Measurements from ENCODE around the gene DENND1B.
A peak's percentile ranks its signal among the peaks of the same experiment; 100 is the strongest.
"Not testable (repeated sequence)": the region's sequence is repeated elsewhere in the genome, so short reads cannot be mapped to it uniquely, and the experiment has no call there.

The DENND1B gene

DNA sequence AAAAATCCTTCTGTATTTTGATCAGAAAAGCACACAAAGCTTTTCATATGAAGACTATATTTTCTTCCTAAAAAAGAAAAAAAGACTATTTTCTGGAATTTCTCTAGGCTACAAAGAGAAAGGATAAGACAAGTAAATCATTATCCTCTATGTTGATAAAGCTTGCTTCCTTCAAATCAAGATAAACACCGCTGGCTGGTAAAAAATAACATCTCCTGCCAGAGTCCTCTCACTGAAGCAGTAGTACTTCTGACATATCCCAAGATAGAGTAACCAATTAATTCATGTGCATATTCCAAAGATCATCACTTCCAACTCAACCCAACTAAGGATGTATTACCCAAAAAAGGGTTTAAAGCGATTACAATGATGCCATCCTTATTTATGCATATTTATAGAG, 34.3 kb downstream of the DENND1B start:
- no peak for DNase-seq

DNA sequence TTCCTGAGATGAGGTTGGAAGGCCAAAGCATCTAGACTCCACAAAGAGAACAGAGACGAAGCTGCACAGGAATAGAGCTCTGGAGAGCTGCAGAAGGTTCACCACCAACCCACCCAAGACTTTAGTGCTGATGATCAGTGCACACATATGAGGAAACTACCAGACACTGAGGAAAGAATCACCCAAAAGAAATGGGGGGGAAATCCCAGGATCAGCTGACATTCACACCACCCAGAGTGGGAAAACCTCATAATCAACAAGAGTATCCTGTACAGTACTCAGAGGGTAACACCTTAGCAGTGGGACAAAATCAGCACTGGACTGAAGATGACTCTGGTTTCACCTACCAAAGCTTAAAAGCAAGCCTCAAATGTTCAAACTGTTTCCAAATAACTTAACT, 36.4 kb downstream of the DENND1B start:
- peak; percentile 10 for DNase-seq

DNA sequence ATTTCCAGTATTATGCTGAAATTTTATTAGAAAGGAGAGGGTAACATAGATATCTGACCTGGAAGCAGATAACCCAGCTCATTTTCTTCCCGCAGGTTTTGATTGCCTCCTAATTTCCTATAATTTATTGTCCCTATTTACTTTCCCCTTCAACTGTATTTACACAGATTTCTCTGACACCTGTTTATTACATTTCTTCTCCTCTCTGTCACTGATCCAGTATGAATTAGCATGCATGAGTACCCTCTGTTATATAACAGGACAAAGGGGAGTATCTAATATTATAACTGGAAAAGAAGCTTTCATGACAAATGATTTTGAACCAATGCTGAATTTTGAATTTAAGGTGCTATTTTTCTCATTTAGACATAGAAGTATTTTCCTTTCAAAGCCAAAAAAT, 37.4 kb downstream of the DENND1B start:
- DNase-seq = no peak

DNA sequence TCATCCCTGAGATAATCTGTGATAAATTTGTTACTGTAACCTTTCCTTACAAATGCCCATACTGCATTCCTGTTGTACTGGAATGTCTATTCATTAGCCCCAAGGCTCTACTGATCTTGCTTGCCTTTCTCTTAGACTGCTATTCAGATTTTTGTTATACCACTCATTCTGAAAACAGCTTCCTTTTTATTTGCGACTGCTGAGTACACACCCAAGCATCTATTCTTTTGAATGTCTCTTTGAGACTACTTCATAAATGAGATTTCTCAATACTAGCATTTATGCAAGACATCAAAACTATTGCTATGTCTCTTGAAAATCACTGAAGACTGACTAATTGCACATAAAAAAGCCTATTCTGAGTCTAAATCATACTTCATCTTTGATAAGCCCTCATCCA, 38.6 kb downstream of the DENND1B start:
- DNase-seq = no peak

DNA sequence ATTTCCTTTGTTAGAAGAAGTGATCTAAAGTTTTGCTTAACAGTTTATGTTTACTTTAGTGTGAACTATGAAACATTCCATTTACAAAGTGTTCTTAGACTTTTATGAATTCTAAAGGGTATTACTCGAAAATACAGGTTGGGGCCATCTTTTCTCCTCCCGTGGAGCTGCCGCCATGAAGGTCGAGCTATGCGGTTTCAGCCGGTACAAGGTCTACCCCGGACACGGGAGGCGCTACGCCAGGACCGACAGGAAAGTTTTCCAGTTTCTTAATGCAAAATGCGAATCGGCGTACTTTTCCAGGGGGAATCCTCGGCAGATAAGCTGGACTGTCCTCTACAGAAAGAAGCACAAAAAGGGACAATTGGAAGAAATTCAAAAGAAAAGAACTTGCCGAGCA, 39.8 kb downstream of the DENND1B start:
- no peak for DNase-seq

DNA sequence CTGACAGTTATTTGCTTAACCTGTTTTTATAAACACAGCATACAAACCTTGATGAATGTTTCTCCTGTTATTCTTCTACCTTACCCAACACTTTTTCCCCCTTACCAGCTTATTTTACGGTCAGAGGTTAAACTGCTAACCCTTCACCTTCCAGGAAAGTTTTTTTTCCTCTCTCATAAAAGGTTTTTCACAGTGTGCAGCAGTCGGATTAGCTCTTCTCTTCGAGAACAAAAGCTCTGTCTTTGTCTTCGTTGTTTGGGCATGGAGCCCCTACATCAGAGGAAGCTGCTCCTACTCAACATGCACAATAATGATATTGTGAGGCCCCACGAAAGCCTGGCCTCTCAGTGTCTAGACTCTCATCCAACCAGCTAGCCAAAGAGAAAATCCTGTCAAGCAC, 42.0 kb downstream of the DENND1B start:
- no peak for DNase-seq

DNA sequence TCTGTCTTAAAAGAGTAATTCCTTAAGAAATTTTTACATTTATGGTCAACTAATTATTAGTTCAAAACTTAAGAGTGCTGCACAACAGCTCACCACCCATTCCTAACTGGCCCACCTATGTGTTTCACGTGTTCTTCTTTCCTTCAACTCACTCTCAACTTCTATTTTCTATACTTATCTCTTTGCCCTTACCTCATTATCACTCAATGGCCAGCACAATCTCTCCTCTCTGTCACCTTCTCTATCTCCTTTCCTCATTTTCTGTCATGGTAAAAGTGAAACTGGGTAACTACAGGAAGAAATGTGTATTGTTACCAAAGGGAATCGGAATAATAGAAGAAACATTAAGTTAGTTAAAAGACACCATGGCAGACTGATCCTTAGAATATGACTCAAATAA, 43.1 kb downstream of the DENND1B start:
- DNase-seq = no peak

DNA sequence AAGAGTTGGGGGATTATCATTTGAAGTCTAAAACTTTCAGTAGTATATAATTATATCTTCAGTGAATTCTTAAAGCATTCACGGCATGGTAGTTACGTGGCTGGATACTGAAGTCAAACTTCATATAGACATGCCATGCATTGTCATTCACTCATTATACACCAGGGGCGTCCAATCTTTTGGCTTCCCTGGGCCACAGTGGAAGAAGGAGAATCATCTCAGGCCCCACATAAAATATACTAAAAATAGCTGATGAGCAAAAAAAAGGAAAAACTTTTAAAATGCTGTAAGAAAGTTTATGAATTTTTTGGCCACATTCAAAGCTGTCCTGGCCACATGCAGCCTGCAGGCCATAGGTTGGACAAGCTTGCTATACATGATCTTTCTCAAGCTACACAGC, 43.8 kb downstream of the DENND1B start:
- no peak for DNase-seq

DNA sequence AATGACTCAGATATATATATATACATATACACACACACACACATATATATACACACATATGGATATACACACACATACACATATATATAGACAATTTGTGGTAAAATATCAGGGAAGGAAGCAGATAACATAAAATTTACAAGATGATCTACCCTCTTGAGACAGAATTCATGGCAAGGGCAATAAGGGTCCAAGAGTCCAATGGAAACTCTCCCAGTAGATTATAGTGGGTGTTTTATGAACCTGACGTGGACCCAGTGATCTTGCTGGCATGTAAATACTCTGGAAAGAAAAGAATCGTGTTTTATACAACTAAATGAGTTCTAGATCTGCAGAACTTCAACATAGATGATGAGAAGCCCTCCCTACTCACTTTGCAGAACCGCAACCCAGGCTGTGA, 49.3 kb downstream of the DENND1B start:
- no peak for DNase-seq

DNA sequence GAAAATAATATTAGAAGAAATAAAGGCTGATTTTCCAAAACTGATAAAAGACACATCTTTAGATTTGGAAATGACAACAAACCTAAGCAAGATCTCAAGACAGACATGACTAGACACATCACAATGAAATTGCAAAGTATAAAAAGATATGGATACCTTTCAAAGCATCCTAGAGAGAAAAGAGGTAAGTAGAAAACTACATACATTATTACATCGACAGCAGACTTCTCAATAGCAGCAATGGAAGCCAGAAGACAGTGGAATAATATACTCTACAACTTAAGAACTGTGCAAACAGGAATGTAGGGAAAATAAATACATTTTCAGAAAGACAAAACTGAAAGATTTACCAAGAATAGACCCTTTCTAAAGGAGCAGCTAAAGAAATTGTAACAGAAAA, 50.2 kb downstream of the DENND1B start:
- no peak for DNase-seq

DNA sequence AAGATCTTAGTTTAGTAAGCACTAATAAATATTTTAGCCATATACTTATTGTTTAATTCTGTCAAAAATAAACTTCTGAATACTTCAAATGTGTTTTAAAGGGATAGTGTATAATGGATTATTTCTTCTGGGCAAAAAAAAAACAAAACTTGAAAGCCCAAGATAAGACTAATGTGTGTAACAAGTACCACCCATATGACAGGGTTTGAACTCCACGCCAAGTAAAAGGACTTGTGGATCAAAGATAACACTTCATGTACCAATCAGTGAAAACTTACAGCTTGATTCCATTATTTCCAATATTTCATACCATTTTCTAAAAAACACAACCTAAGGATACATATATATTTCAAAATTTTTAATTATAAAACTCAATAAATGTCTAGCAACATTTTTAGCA, 59.5 kb downstream of the DENND1B start:
- DNase-seq = no peak

DNA sequence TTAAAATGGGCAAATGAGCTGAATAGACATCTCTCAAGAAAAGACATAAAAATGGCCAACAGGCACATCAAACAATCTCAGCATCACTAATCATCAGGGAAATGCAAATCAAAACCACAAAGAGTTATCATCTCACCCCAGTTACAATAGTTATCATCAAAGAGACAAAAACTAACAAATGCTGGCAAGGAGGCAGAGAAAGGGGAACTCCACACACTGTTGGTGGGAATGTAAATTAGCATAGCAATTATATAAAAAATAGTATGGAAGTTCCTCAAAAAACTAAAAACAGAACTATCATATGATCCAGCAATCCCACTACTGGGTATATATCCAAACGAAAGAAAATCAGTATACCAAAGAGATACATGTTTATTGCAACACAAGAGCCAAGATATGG, 68.7 kb downstream of the DENND1B start:
- no peak for DNase-seq

DNA sequence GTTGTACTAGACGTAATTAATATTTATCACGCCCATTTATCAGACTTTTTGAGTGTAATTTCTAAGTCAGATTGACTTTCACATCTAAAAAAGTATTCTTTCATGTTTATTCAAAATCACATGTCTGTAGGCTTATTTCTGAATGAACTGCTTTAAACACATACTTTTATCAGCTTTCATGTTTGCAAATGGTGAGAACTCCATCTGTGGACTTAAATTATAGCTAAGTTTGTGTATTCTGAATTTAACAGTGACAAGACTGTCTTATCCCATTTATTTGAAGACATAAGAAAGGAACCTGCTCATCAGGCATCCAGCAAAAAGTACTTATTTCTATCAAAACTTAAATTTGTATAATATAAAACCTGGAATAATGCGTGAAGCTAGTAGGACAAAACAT, 69.3 kb downstream of the DENND1B start:
- no peak for DNase-seq

DNA sequence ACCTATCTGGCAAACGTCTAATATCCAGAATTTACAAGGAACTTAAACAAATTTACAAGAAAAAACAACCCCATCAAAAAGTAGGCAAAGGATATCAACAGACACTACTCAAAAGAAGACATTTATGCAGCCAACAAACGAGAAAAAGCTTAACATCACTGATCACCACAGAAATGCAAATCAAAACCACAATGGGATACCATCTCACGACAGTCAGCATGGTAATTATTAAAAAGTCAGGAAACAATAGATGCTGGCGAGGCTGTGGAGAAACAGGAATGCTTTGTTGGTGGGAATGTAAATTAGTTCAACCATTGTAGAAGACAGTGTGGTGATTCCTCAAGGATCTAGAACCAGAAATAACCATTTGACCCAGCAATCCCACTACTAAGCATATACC, 74.6 kb downstream of the DENND1B start:
- not testable (repeated sequence) for DNase-seq

DNA sequence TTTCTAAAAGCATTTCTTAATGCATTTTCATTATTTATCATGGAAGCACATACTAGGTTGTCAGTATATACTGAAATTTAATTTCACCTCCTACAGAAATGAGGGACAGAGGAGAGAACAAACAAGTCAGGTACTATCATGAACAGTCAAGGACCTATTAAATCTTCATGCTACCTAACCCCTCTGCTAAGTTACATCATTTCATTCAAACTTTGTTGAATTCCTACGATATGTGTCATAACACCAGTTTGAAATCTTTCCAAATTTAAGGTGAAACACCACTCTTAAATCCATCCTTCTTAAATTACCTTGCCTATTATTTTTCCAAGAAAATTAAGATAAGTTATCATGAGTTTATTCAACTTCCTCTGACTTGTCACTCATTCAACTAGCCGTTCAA, 78.9 kb downstream of the DENND1B start:
- DNase-seq = no peak

DNA sequence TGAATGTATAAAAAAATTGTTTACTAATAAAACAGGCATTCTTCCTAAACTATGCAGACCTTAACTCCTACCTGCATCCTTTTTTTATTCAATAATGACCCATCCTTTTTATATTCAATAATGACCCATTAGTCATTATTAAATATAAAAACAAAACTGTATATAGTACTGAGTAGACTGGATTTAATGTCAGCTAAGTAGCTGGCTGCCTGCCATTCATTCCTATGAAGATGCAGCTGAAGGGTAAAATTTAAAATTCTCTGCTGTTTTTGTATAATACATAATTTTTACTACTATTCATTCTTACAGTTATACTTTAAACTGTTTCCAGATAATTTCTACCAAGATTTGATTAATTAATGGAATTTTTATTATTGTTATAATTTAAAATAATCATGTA, 79.3 kb downstream of the DENND1B start:
- DNase-seq = no peak

DNA sequence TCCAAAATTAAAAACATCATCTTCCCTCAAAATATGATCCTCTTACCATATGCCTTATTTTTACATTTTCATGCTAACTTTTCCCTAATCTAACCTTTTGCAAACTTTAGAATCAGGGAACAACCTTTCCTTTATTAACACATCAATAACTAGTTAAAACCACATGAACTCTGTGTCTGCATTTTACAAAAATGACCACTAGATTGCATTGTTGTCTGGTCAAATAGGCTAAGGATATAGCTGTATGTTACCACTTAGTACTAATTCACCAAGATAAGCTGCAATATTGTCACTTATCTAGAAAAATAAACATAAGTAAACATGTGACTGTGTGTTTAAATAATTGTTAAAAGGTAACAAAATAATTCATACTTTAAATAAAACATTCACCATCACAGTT, 82.3 kb downstream of the DENND1B start:
- no peak for DNase-seq

DNA sequence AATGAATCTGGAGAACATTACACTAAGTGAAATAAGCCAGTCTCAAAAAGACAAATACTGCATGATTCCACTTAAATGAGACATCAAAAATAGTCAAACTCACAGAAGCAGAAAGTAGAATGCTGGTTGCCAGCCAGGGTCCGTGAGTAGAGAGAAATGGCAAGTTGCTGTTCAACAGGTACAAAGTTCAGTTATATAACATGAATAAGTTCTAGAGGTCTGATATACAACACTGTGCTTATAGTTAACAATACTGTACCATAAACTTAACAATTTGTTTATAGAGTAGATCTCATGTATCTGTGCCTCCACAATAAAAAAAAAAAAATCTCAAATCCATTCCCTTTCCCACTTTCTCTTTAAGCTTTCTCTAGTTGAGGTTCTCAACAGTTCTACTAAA, 83.5 kb downstream of the DENND1B start:
- DNase-seq = no peak

DNA sequence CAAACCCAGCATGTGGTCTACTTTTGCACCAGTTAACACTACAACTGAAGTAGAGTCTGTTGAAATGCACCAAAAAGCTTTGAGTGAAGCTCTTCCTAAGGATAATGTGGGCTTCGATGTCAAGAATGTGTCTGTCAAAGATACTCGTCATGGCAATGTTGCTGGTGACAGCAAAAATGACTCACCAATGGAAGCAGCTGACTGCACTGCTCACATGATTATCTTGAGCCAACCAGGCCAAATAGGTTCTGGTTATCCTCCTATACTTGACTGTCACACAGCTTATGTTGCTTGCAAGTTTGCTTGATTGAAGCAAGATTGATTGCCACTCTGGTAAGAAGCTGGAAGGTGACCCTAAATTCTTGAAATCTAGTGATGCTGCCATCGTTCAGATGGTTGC, 85.2 kb downstream of the DENND1B start:
- DNase-seq = no peak

DNA sequence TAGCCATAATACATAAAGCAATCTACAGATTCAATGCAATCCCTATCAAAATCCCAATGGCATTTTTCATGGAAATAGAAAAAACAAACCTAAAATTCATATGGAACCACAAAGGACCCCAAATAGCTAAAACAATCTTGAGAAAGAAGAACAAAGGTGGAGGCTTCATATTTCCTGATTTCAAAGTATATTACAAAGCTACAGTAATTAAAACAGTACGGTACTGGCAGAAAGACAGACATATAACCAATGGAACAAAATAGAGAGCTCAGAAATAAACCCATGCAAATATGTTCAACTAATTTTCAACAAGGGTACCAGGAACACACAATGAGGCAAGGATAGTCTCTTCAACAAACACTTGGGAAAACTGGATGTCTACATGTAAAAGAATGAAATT, 87.0 kb downstream of the DENND1B start:
- no peak for DNase-seq

DNA sequence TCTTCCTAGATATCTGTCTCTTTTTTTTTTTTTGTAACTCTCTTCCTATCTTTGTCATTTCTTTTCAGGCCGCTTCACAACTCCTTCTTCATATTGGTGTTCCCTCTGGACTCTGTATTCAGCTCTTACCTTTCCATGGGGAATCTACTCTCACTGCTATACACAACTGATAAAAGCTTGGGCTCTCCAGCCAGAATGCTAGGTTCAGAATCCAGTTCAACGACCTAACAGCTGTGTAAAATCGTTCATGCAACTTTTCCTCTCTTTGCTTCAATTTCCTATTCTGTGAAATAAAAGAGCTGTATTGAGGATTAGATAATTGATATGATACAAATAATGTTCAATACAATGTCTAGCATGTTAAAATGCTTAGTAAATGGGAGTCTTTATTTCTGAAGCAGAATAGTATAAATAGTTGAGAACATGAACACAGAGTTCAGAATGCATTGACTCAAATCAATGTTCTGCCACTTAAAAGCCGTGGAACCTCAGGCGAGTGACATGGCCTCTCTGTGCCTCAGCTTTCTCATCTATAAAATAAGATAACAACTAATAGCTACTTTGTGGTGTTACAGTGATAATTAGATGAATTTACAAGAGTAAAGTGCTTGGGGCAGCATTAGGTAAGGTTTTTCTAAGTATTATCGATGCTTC, 88.5 kb downstream of the DENND1B start:
- DNase-seq = no peak

DNA sequence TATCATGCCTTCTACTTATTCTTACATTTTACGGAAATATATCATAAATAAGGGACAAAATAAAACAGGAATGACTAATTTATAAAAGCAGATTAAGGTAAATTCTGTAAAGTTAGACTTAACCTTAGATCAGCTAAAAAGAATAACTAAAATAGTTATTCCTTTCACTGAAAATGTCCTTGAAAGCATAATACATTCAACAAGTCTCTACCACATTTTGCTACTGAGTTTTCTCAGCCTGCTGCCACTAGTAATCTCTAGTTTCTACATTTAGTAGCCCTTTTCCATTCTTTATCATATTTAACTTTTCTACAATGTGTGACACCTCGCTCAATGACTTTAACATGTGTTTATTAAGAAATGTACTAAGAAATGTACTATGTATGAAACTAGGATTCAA, 89.0 kb downstream of the DENND1B start:
- no peak for DNase-seq

DNA sequence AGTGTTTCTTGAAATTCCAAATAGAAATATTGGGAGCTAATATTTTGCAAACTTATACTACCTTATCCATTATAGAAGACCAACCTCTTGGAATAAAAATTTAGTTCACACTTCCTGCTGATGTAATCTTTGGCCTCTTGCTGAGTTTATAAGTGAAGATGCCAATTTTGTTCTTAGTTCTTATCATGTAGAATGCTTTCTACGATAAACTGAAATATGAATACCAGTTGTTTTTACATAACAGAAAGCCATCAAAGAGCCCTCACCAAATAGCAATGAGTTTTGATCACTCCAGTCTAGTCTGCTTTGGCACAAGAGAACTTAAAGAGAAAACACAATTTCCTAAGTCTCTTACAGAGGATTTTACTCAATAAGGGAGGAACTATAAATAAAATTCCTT, 89.5 kb downstream of the DENND1B start:
- DNase-seq = no peak

DNA sequence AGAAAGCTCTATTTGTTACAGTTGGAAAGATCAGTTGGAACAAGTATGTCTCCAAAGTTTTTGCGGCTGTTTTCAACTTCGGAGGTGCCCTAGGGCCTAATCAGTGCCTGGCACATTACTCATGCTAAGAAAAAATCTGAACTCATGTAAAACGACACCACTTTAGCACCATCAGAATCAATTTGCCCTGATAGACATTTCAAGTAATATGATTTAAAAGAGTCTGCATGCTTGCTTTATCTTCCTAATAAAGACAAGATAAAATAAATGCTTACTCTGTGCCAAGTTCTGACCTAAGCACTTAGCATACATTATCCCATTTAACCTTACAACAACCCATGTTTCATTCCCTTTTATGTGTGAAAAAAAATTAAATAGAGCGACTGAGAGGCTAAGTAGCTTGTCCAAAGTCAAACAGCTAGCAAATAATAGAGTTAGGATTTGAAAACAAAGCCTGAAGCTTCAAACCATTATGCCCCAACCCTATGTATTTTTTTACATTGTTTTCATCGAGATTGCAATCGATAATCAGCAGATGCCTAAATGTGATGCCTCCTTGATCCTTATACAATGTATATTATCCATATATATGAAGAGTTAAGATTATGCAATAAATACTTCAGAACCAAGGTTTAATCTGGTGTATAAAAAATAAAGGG, 91.3 kb downstream of the DENND1B start:
- DNase-seq = no peak

DNA sequence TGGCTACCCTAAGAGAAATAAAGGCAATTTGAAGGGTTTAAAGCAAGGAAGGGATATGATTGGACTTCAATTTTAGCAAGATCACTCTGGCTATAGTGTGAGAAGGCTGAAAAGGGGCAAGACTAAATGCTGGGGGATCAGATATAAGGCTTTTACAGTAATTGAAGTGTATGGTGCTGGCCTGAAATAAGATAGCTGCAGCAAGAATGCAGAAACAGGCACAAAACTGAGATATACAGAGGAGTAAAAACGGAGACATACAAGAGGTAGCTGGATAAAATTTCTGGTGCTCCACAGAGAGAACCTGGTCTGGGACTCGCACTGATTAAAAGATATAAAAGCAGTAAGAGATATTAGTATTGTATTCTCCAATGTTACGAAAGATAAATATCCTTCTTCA, 92.0 kb downstream of the DENND1B start:
- DNase-seq = no peak
